Mammary epithelial cell (primary cell): ENCODE results near the gene JAK1.

ENCODE experiments used
- CTCF ChIP-seq, 2 donors: IDR thresholded peaks in 1 of 2; conservative IDR thresholded peaks in 1 of 2; 2 replicates each; pipeline ENCODE4 v1.5.1; 2011 to 2012; ENCODE audit warnings: inconsistent platforms in 2 of 2, low read length in 2 of 2, mild to moderate bottlenecking in 2 of 2, control low read depth in 1 of 2, low read depth in 1 of 2; ENCODE audit not compliant: insufficient read depth in 1 of 2; ENCODE audit errors: extremely low read depth in 1 of 2
- EZH2 ChIP-seq: IDR thresholded peaks from 2 replicates; pipeline ENCODE4 v1.6.1; 2012; ENCODE audit warnings: low read length, inconsistent platforms, borderline replicate concordance

- TF ChIP-seq CTCF (conservative IDR thresholded peaks at IDR 0.05 in 1 of 2, IDR thresholded peaks at IDR 0.05 in 1 of 2; ENCODE audit: extremely low read depth in 1 of 2, insufficient read depth in 1 of 2, low read depth in 1 of 2, low read length in 2 of 2) = no peak
- no peak for TF ChIP-seq EZH2
Observed at GRCh38 chr1:64861611-64862010, 104.7 kb downstream of the JAK1 start.
